LNCAP (cell line): ENCODE data around the gene CDK2.

Source experiments
- TF ChIP-seq, protein P1 (sequence below): fragments of 450-650 bp; IDR thresholded peaks from 2 replicates; pipeline ENCODE4 v1.5.1; 2017; ENCODE audit warnings: mild to moderate bottlenecking

Gene CDK2

DNA sequence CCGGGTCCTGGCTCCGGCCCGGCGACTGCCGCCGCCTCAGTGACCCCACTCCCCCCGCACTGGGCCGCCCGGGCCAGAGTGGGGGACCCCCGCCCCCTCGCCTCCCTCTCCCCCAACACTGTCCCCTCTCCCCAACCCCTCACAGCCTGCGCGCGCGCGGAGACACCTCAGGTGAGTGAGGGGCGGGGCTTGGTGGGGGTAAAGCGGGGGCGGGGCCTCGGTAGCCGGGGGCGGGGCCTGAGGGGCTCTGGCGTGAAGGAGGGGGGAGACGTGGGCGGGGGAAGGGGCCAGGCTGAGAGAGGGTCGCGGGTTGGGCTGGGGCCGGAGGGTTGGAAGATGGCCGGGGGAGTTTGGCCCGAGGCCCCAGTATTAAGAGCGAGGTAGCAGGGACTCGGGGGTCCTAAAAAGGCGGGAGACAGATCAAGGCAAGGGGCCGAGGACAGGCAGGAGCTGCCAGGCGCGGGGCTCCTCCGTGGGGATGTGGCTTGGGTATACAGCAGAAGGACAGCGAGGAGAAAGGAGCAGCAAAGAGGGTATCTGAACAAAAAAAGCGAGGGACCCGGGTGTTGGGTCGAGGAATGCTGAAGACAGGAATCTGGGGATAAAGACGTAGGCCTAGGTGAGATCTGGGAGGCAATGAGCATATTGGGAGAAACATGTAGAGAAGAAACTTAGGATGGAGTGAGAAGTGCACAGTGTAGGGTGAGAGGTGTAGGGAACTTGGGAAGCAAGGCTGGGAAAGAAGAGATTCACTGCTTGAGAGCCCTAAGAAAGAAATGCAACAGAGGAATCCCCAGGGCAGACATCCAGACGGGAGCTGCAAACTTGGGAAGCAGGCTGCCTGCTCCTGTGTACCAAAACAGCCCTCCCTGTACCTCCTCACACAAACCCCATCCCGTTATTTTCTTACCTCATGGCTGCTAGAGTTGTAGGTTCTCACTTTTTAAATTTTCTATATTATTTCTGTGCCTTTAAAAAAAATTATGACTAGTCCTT, 41.2 kb downstream of the CDK2 start:
- TF ChIP-seq, protein P1, sequence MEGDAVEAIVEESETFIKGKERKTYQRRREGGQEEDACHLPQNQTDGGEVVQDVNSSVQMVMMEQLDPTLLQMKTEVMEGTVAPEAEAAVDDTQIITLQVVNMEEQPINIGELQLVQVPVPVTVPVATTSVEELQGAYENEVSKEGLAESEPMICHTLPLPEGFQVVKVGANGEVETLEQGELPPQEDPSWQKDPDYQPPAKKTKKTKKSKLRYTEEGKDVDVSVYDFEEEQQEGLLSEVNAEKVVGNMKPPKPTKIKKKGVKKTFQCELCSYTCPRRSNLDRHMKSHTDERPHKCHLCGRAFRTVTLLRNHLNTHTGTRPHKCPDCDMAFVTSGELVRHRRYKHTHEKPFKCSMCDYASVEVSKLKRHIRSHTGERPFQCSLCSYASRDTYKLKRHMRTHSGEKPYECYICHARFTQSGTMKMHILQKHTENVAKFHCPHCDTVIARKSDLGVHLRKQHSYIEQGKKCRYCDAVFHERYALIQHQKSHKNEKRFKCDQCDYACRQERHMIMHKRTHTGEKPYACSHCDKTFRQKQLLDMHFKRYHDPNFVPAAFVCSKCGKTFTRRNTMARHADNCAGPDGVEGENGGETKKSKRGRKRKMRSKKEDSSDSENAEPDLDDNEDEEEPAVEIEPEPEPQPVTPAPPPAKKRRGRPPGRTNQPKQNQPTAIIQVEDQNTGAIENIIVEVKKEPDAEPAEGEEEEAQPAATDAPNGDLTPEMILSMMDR: no peak

DNA sequence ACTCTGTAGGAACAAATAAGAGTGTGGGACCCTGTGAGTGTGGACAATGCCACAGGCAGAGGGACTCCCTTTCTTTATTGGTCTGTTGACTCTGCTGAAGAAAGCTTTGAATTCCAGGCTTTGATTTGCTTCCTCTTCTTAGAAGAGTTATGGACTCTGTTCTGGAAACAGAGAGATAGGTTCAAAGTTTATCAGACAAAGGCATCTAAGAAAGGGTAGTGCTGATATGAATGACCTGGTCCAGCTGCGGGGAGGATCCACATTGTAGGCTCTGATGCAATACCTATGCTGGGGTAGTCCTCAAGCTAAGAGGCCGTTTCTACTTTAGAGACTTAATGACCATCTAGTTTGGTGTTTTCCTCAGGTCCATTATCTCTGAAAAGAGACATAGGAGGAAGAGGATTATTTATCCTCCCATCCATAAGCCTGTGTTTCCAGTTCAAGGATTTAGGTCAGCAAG, 43.5 kb downstream of the CDK2 start:
- TF ChIP-seq, protein P1: no peak

DNA sequence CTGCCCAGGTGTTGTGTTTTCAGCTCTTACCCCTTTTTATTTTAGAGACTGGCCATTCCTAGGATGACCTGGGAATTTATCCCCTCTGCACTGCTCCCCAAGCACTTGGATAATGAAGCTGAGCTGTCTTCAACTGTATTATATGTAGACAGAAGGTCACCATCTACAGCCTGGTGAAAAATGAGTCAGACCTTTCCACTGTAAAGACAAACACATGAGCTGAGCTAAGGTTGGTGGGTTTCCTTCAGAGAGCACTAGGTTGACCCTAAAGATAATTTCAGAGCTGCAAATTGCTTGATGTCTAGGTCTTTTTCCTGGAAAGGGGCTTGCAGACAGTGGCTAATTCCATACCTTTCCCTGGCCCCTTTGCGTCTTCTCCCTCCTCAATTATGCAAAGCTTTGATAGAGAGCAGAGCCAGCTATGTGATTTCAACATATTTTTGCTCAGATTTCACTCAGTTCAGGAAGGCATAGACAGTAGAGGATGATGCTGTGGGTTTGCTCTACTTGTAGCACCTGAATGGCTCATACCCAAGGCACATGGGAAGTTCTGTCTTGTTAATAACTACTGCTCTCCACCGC, 45.0 kb downstream of the CDK2 start:
- TF ChIP-seq, protein P1: no peak

DNA sequence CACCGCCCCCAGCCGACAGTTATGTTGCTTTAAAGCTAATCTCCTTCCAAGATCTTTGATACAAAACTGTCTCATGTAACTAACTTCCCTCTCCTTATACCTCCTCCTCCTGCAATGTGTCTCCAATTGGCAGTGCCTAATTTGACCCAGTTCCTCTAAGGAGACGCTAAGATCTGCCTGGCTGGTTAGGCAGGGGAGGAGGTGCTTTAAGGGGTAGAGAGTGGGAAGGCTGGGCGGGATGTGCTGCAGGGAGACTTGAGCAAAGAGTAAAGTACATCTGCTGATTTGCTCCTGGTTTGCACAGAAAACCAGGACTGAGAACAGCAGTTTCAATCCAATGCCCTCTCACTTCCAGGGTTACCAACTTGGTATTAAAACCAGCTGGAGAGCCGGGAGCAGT, 46.9 kb downstream of the CDK2 start:
- TF ChIP-seq, protein P1: no peak

DNA sequence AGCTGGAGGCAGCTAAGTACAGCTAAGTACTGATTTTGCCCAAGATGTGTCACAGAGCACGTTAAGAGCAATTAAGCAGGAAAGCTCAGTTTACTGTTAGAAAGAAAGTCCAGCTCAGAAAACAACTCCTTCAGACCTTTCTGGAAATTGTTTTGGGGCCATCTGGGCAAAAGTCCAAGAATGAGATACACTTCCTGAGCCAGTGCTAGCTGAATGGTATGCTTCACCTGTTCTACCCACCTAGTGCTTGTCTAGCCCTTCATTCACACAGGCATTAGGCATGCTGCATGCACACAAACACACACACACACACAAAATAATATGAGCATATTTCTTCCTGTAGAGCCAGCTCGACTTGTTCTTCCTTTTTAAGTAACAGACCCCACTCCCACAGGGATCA, 47.6 kb downstream of the CDK2 start:
- TF ChIP-seq, protein P1: no peak

DNA sequence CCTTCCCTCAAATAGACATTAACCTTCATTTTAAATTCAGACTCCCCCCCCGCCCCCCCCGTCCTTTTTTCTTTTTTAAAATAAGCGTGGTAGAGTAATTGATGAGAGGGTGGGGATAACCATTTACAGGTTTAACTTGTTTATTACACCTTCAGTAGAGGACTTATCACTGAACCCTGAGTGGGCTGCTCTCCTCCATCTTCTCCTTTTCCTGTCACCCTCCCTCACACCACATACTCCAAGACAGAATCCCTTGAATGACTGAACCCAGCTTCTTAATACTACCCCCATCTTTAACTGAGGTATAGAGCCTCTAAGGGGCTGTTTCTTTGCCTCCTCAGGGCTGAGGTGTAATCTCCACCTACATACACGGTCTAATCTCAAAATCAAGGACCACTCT, 50.6 kb downstream of the CDK2 start:
- TF ChIP-seq, protein P1: no peak

DNA sequence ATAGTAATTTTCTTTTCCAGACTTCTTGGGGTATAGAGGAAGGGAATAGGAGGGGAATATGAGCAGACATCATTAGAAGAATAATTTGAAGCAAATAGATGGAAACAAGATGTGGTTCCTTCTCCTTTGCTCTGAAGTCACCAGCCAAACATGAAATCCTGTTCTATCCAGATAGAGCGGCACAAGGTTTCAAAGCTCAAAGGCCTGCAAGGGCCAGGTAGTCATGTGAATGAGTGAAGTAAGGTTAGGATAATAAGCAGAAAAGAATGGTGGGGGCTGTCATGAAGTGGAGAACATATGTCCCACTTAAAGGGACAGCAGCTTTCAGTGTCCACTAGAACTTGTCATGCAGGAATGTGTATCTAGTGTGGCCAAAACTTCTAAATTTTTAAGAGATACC, 51.7 kb downstream of the CDK2 start:
- TF ChIP-seq, protein P1: no peak
